GM23248 (cell line): ENCODE data around the gene TET2. TPM values are rescaled to one million over a fixed set of nuclear protein-coding genes. Genes with fewer than 3 reads are reported as not detected.

ENCODE experiments used
- DNase-seq: peaks from one replicate; pipeline ENCODE4 v3.0.0-alpha.2; 2015
- H2AFZ ChIP-seq: fragments of 200-600 bp; sonication (generic); 2 replicates; pipeline ENCODE4 v1.6.1; 2016; ENCODE audit warnings: antibody characterized with exemption
- H3F3A ChIP-seq: fragments of 200-600 bp; sonication (generic); 2 replicates; pipeline ENCODE4 v1.6.1; 2016; ENCODE audit warnings: mild to moderate bottlenecking, antibody characterized with exemption, mixed run types; ENCODE audit not compliant: insufficient read depth
- H3K27ac ChIP-seq: fragments of 200-600 bp; sonication (generic); 2 replicates; pipeline ENCODE4 v1.5.1; 2016; ENCODE audit warnings: mild to moderate bottlenecking
- H3K27me3 ChIP-seq: fragments of 200-600 bp; sonication (generic); replicated peaks from 2 replicates; pipeline ENCODE4 v1.6.1; 2016; ENCODE audit warnings: mild to moderate bottlenecking; ENCODE audit not compliant: insufficient read depth
- H3K36me3 ChIP-seq: fragments of 200-600 bp; sonication (generic); 2 replicates; pipeline ENCODE4 v1.6.1; 2016; ENCODE audit warnings: low read depth, mild to moderate bottlenecking
- H3K4me1 ChIP-seq: fragments of 200-600 bp; sonication (generic); 2 replicates; pipeline ENCODE4 v1.6.1; 2016; ENCODE audit warnings: mild to moderate bottlenecking; ENCODE audit not compliant: insufficient read depth
- H3K4me2 ChIP-seq: fragments of 200-600 bp; sonication (generic); one replicate; pipeline ENCODE4 v1.6.1; 2016; ENCODE audit warnings: mild to moderate bottlenecking; ENCODE audit not compliant: unreplicated experiment
- H3K4me3 ChIP-seq: fragments of 200-600 bp; sonication (generic); 2 replicates; pipeline ENCODE4 v1.5.1; 2016; ENCODE audit warnings: mild to moderate bottlenecking
- H3K79me2 ChIP-seq: fragments of 200-600 bp; sonication (generic); 2 replicates; pipeline ENCODE4 v1.6.1; 2016; ENCODE audit warnings: mild to moderate bottlenecking; ENCODE audit not compliant: insufficient read depth
- H3K9ac ChIP-seq: fragments of 200-600 bp; sonication (generic); 2 replicates; pipeline ENCODE4 v1.6.1; 2016; ENCODE audit warnings: mild to moderate bottlenecking
- H3K9me2 ChIP-seq: fragments of 200-600 bp; sonication (generic); 2 replicates; pipeline ENCODE4 v1.6.1; 2016; ENCODE audit warnings: mixed run types, mild to moderate bottlenecking, moderate library complexity; ENCODE audit not compliant: insufficient read depth
- H3K9me3 ChIP-seq: fragments of 200-600 bp; sonication (generic); one replicate; pipeline ENCODE4 v1.6.1; 2017; ENCODE audit warnings: low read depth
- H4K20me1 ChIP-seq: fragments of 200-600 bp; sonication (generic); 2 replicates; pipeline ENCODE4 v1.6.0; 2016; ENCODE audit not compliant: insufficient read depth
- EZH2 ChIP-seq: fragments of 200-600 bp; sonication (generic); IDR thresholded peaks from 2 replicates; pipeline ENCODE4 v1.6.1; 2018; ENCODE audit warnings: antibody characterized with exemption, mild to moderate bottlenecking; ENCODE audit not compliant: insufficient read depth, poor library complexity, severe bottlenecking
- EZH2phosphoT487 ChIP-seq: fragments of 200-600 bp; sonication (generic); IDR thresholded peaks from 2 replicates; pipeline ENCODE4 v1.6.1; 2018; ENCODE audit warnings: antibody characterized with exemption, moderate library complexity, mild to moderate bottlenecking, low read depth; ENCODE audit not compliant: insufficient read depth
- WGBS, 2 experiments: methylation state at CpG; one replicate each; pipeline ENCODE4 v1.1.6; 2015 to 2017; ENCODE audit warnings: low lambda C conversion rate in 2 of 2, low coverage in 1 of 2; ENCODE audit errors: missing lambda C conversion rate in 2 of 2; 5-methylcytosine and 5-hydroxymethylcytosine counted together
- in situ Hi-C: fragments of 300-500 bp; cut with MboI; formaldehyde crosslinking; loops from 2 replicates; pipeline ENCODE4 v1.15.0; 2020
- polyA plus RNA-seq: library from polyadenylated mRNA; unstranded; fragments of >200 nt; fragmentation: Nextera tagmentation; extraction: Ambion mirVana; gene quantifications from 2 replicates; pipeline ENCODE4 v1.2.1, GENCODE V29; 2016
- total RNA-seq: library from RNA; depleted of rRNA; stranded (reverse); fragments of >200 nt; shearing (Covaris generic); gene quantifications from 2 replicates; pipeline ENCODE4 v1.2.3, GENCODE V29; 2014

Gene TET2
- total and polyA plus RNA-seq, 2 experiments from 2014 or later: 5.6 to 5.7 TPM

- H3K4me2 ChIP-seq: no peak overlapping the region
- no peaks in the 10 kb centered on the region for H3K36me3 ChIP-seq
- no peak overlapping the region for H2AFZ ChIP-seq
- in situ Hi-C loops: no loop called here
- H3K4me1 ChIP-seq: no peaks in the 10 kb centered on the region
- WGBS, 2 experiments: 54 to 65% methylated on average over 2 of the region's 2 CpGs
- H3K9me2 ChIP-seq: no peaks in the 10 kb centered on the region
- no peak for TF ChIP-seq EZH2
- no peak for TF ChIP-seq EZH2phosphoT487
- H3F3A ChIP-seq: 0 out of 2 replicates have a peak, but pooled peaks cover 9% of the 10 kb centered on the region
- peaks cover 20% of the 10 kb centered on the region; the same call in 1 of the 2 replicates for H3K79me2 ChIP-seq
- no peaks in the 10 kb centered on the region for H3K27me3 ChIP-seq
- no peak overlapping the region for H3K4me3 ChIP-seq
- no peak overlapping the region for H3K9ac ChIP-seq
- no peak for DNase-seq
- no peaks in the 10 kb centered on the region for H4K20me1 ChIP-seq
- H3K27ac ChIP-seq: no peak overlapping the region
- H3K9me3 ChIP-seq: no peaks in the 10 kb centered on the region
Observed at GRCh38 chr4:105181259-105181658, 34.6 kb downstream of the TET2 start.

GRCh38 chr4:105182211-105182610 is 35.5 kb downstream of the TET2 start:
- in situ Hi-C loops: no loop called here
- no peak overlapping the region for H3K9ac ChIP-seq
- no peak for DNase-seq
- 93 to 96% methylated on average over 3 of the region's 3 CpGs for WGBS, 2 experiments
- TF ChIP-seq EZH2: no peak
- no peak for TF ChIP-seq EZH2phosphoT487
- H3K4me2 ChIP-seq: no peak overlapping the region
- no peak overlapping the region for H3K4me3 ChIP-seq
- H3F3A ChIP-seq: 0 out of 2 replicates have a peak, but pooled peaks cover 9% of the 10 kb centered on the region
- H3K9me3 ChIP-seq: no peaks in the 10 kb centered on the region
- no peaks in the 10 kb centered on the region for H3K27me3 ChIP-seq
- 0 out of 2 replicates have a peak, but pooled peaks cover 5% of the 10 kb centered on the region for H3K4me1 ChIP-seq
- no peak overlapping the region for H2AFZ ChIP-seq
- no peaks in the 10 kb centered on the region for H3K9me2 ChIP-seq
- peaks cover 20% of the 10 kb centered on the region; the same call in 1 of the 2 replicates for H3K79me2 ChIP-seq
- H3K36me3 ChIP-seq: no peaks in the 10 kb centered on the region
- no peaks in the 10 kb centered on the region for H4K20me1 ChIP-seq
- no peak overlapping the region for H3K27ac ChIP-seq

- H3K27ac ChIP-seq: no peak overlapping the region
- 0 out of 2 replicates have a peak, but pooled peaks cover 5% of the 10 kb centered on the region for H3K4me1 ChIP-seq
- no peak overlapping the region for H3K4me3 ChIP-seq
- H3K36me3 ChIP-seq: no peaks in the 10 kb centered on the region
- 76 to 85% methylated on average over 2 of the region's 2 CpGs for WGBS, 2 experiments
- no peak for DNase-seq
- no peak overlapping the region for H3K9ac ChIP-seq
- no peaks in the 10 kb centered on the region for H3K27me3 ChIP-seq
- no peak overlapping the region for H2AFZ ChIP-seq
- H3F3A ChIP-seq: 0 out of 2 replicates have a peak, but pooled peaks cover 7% of the 10 kb centered on the region
- no peaks in the 10 kb centered on the region for H3K9me2 ChIP-seq
- no peak for TF ChIP-seq EZH2
- TF ChIP-seq EZH2phosphoT487: no peak
- no peak overlapping the region for H3K4me2 ChIP-seq
- H4K20me1 ChIP-seq: no peaks in the 10 kb centered on the region
- in situ Hi-C loops: no loop called here
- H3K9me3 ChIP-seq: no peaks in the 10 kb centered on the region
- peaks cover 20% of the 10 kb centered on the region for H3K79me2 ChIP-seq
Observed at GRCh38 chr4:105184316-105184980, 37.8 kb downstream of the TET2 start.

- Histone ChIP-seq H3K79me2 (peaks cover 17% of the 10 kb centered on the region), H3K36me3 (no peaks in the 10 kb centered on the region), H3K27me3 (no peaks in the 10 kb centered on the region), H2AFZ (no peak overlapping the region), H3F3A (no peaks in the 10 kb centered on the region), H3K4me3 (no peak overlapping the region), H3K9ac (no peak overlapping the region), H3K4me1 (peaks cover 10% of the 10 kb centered on the region; the same call in 1 of the 2 replicates), H3K9me2 (no peaks in the 10 kb centered on the region), H3K4me2 (no peak overlapping the region), H3K27ac (no peak overlapping the region), H3K9me3 (no peaks in the 10 kb centered on the region), H4K20me1 (no peaks in the 10 kb centered on the region)
- WGBS, 2 experiments: 74 to 93% methylated on average over 2 of the region's 2 CpGs
- in situ Hi-C loops: no loop called here
- peak; percentile 46 for DNase-seq
- TF ChIP-seq EZH2 (no peak), EZH2phosphoT487 (no peak)
Observed at GRCh38 chr4:105186701-105187161, 40.1 kb downstream of the TET2 start.
